SJSA1 (cell line): ENCODE measurements around the gene FAM118B. TPM values are rescaled to one million over a fixed set of nuclear protein-coding genes. Genes with fewer than 3 reads are reported as not detected.
"Not testable (repeated sequence)": the region's sequence is repeated elsewhere in the genome, so short reads cannot be mapped to it uniquely, and the experiment has no call there.

Experiments
- DNase-seq, 2 experiments: peaks; one replicate each; pipeline ENCODE4 v3.0.0-alpha.2; 2015 to 2020; ENCODE audit warnings: low spot score in 2 of 2, low read depth in 1 of 2
- H3K27ac ChIP-seq: fragments of 250-450 bp; sonication (Bioruptor Pico); 2 replicates; pipeline ENCODE4 v1.5.1; 2020; ENCODE audit warnings: mild to moderate bottlenecking, moderate library complexity
- H3K27me3 ChIP-seq: fragments of 250-450 bp; sonication (Bioruptor Pico); replicated peaks from 2 replicates; pipeline ENCODE4 v1.5.1; 2020; ENCODE audit warnings: mild to moderate bottlenecking, moderate library complexity
- H3K36me3 ChIP-seq: fragments of 250-450 bp; sonication (Bioruptor Pico); 2 replicates; pipeline ENCODE4 v1.5.1; 2020; ENCODE audit warnings: mild to moderate bottlenecking
- H3K4me1 ChIP-seq: fragments of 250-450 bp; sonication (Bioruptor Pico); replicated peaks from 2 replicates; pipeline ENCODE4 v1.6.1; 2021; ENCODE audit warnings: mild to moderate bottlenecking
- H3K4me3 ChIP-seq: fragments of 250-450 bp; sonication (Bioruptor Pico); 2 replicates; pipeline ENCODE4 v1.5.1; 2020; ENCODE audit warnings: mild to moderate bottlenecking
- H3K9me3 ChIP-seq: fragments of 250-450 bp; sonication (Bioruptor Pico); replicated peaks from 2 replicates; pipeline ENCODE4 v1.5.1; 2020; ENCODE audit warnings: mild to moderate bottlenecking
- total RNA-seq: library from RNA; depleted of rRNA; stranded (reverse); fragments of >200 nt; shearing (Covaris generic); gene quantifications from 2 replicates; pipeline ENCODE4 v1.2.3, GENCODE V29; 2014; rRNA removed

Gene FAM118B
- total RNA-seq, 1 experiment from 2014 or later = 12.2 TPM

DNA sequence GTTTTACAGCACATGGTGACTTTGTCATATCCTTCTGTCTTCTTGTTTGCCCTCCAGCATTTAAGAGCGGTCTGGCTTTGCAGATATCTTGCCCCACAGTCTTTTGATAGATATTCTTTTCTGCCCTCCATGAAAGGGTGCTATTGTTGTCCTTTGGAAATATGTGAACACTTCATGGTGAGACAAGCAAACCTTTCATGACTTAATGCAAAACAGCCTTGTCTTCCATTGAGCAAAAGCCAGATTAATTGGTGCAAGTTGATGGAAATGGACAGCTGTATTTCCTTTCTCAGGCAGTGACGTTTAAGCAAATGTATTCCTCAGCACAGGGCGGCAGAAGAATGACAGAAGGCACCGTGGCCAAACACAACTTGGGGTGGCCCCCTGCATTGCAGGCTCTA, 96.7 kb downstream of the FAM118B start:
- peaks cover 2% of the 10 kb centered on the region; the same call in 1 of the 2 replicates for H3K36me3 ChIP-seq
- no peak overlapping the region for H3K27ac ChIP-seq
- 0 out of 2 replicates have a peak, but pooled peaks cover 5% of the 10 kb centered on the region for H3K4me1 ChIP-seq
- no peaks in the 10 kb centered on the region for H3K9me3 ChIP-seq
- H3K27me3 ChIP-seq = no peaks in the 10 kb centered on the region
- no peak for DNase-seq
- no peak overlapping the region for H3K4me3 ChIP-seq

DNA sequence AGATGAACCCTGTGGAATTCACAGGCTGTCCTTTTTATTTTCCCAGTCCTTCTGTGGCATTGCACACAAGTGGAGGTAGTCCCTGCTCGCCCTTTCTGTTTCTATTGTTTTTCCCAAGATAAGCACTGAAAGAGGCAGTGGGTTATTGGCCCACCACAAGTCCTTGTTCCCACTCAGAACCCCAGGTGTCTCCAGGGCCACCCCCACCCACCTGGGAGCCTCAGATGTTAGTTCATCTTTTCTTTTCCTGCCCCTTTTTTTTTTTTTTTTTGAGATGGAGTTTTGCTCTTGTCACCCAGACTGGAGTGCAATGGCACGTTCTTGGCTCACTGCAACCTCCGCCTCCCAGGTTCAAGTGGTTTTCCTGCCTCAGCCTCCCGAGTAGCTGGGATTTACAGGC, 97.2 kb downstream of the FAM118B start:
- not testable (repeated sequence) for DNase-seq, H3K36me3 ChIP-seq, H3K4me3 ChIP-seq, H3K9me3 ChIP-seq, H3K27ac ChIP-seq, H3K4me1 ChIP-seq, H3K27me3 ChIP-seq

GRCh38 chr11:126310200-126310991, 98.8 kb downstream of the FAM118B start:
- no peaks in the 10 kb centered on the region for H3K27me3 ChIP-seq
- H3K4me1 ChIP-seq = no peaks in the 10 kb centered on the region
- H3K36me3 ChIP-seq = 0 out of 2 replicates have a peak, but pooled peaks cover 2% of the 10 kb centered on the region
- H3K9me3 ChIP-seq = no peaks in the 10 kb centered on the region
- peak; percentile 32 to 64 for DNase-seq
- H3K27ac ChIP-seq = no peak overlapping the region
- H3K4me3 ChIP-seq = no peak overlapping the region

DNA sequence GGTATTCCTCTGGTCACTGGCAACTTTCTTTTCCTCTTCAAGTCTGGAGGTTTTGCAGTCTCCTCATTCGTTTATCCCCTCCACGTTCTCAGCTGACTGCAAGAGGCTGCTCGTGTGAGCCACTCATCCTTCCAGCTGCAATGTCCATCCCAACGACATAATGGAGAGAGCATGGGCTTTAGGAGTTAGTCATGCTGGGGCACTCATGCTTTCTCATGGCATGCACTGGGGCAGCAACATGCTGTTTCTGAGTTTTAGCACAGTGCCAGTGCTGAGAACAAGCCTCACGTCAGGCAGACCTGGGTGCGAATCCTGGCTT, 99.4 kb downstream of the FAM118B start:
- H3K27me3 ChIP-seq = no peaks in the 10 kb centered on the region
- no peaks in the 10 kb centered on the region for H3K9me3 ChIP-seq
- no peak for DNase-seq
- H3K4me1 ChIP-seq = no peaks in the 10 kb centered on the region
- 0 out of 2 replicates have a peak, but pooled peaks cover 2% of the 10 kb centered on the region for H3K36me3 ChIP-seq
- H3K4me3 ChIP-seq = no peak overlapping the region
- no peak overlapping the region for H3K27ac ChIP-seq

DNA sequence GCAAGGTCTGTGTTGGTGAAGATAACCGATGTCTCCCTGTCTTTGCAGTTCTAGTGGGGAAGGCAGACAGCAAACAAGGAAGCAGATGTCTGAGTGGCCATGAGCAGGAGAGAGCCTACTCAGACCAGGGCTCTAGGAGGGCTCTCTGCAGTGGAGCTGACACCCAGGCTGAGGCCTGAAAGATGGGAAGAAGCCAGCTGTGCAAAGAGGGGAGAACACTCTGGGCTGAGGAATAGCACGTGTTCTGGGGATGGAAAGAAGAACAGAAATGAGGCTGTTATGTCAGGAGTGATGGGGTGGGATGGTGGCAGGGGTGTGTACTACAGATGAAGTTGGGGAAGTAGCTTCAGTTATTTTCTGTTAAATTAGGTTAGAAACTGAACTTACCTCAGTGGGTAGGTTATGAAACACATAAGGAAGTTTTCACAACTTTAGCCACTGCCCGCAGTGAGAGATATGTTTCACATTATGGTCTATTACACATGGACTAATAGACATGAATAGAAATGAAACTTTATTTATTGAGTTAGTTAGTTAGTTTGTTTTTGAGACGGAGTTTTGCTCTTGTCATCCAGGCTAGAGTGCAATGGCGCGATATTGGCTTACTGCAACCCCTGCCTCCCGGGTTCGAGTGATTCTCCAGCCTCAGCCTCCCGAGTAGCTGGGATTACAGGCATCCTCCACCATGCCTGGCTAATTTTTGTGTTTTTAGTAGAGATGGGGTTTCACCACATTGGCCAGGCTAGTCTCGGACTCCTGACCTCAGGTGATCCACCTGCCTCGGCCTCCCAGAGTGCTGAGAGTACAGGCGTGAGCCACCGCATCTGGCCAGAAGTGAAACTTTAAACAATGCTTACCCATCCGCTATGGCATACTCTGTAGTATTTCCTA, 100.1 kb downstream of the FAM118B start:
- Histone ChIP-seq H3K9me3 (no peaks in the 10 kb centered on the region), H3K4me1 (no peaks in the 10 kb centered on the region), H3K36me3 (0 out of 2 replicates have a peak, but pooled peaks cover 2% of the 10 kb centered on the region), H3K27ac (no peak overlapping the region), H3K4me3 (no peak overlapping the region), H3K27me3 (no peaks in the 10 kb centered on the region)
- no peak for DNase-seq

Other genes with a start within 250 kb of the FAM118B start
- 1.3 and 2.8 TPM in 2 replicates for gene CDON, start 148.9 kb upstream of the FAM118B start, total RNA-seq
- gene RPUSD4, start 132 bp upstream of the FAM118B start, total RNA-seq = 13.7 and 17.5 TPM in 2 replicates
- gene SRPRA, start 57.1 kb downstream of the FAM118B start, total RNA-seq = 70.6 and 85.1 TPM in 2 replicates
- 12.8 and 14.8 TPM in 2 replicates for gene FOXRED1, start 57.4 kb downstream of the FAM118B start, total RNA-seq
- gene TIRAP, start 71.3 kb downstream of the FAM118B start, total RNA-seq = 1.4 and 1.7 TPM in 2 replicates
- gene DCPS, start 92.3 kb downstream of the FAM118B start, total RNA-seq = 8.1 and 13.5 TPM in 2 replicates
- gene ST3GAL4, start 143.9 kb downstream of the FAM118B start, total RNA-seq = 22.3 and 32.8 TPM in 2 replicates